ENCODE results near the gene ATG13. TPM values are rescaled to one million over a fixed set of nuclear protein-coding genes. Genes with fewer than 3 reads are reported as not detected.
A peak's percentile ranks its signal among the peaks of the same experiment; 100 is the strongest.

Gene ATG13
- polyA plus RNA-seq, 3 donors = 28.9 to 63.3 (median 36.4) TPM

GRCh38 chr11:46637546-46637945 is 20.2 kb downstream of the ATG13 start:
- 95 to 99% (median 98%) methylated on average over 5 of the region's 5 CpGs for WGBS, 3 donors
- H3K27ac ChIP-seq (ENCODE audit: low read depth, low read length) = no peak overlapping the region

- 83 to 96% (median 88%) methylated on average over 7 of the region's 7 CpGs for WGBS, 3 donors
- no peak overlapping the region for H3K27ac ChIP-seq (ENCODE audit: low read depth, low read length)
Observed at GRCh38 chr11:46639197-46639839, 22.0 kb downstream of the ATG13 start.

- H3K27ac ChIP-seq (ENCODE audit: low read depth, low read length) = no peak overlapping the region
- WGBS, 3 donors = 86 to 93% (median 93%) methylated on average over 6 of the region's 6 CpGs
Observed at GRCh38 chr11:46640036-46640788, 22.9 kb downstream of the ATG13 start.

- WGBS, 3 donors = 80 to 93% (median 89%) methylated on average over 3 of the region's 3 CpGs
Observed at GRCh38 chr11:46641639-46642038, 24.3 kb downstream of the ATG13 start.

GRCh38 chr11:46642627-46643335 is 25.4 kb downstream of the ATG13 start:
- H3K27ac ChIP-seq (ENCODE audit: low read depth, low read length) = no peak overlapping the region
- 74 to 89% (median 84%) methylated on average over 8 of the region's 8 CpGs for WGBS, 3 donors

More at GRCh38 chr11:46641639-46642038, 24.3 kb downstream of the ATG13 start:
- H3K27ac ChIP-seq (ENCODE audit: low read depth, low read length) = no peak overlapping the region

- no peak overlapping the region for H3K27ac ChIP-seq (ENCODE audit: low read depth, low read length)
- 80 to 99% (median 99%) methylated on average over 3 of the region's 3 CpGs for WGBS, 3 donors
Observed at GRCh38 chr11:46643531-46643930, 26.2 kb downstream of the ATG13 start.

GRCh38 chr11:46643986-46644385 is 26.6 kb downstream of the ATG13 start:
- H3K27ac ChIP-seq (ENCODE audit: low read depth, low read length) = no peak overlapping the region

GRCh38 chr11:46649180-46649738 is 31.9 kb downstream of the ATG13 start:
- no peak overlapping the region for H3K27ac ChIP-seq (ENCODE audit: low read depth, low read length)
- WGBS, 3 donors = 53 to 79% (median 56%) methylated on average over 2 of the region's 2 CpGs

- no peak overlapping the region for H3K27ac ChIP-seq (ENCODE audit: low read depth, low read length)
- 78 to 92% (median 85%) methylated on average over 4 of the region's 4 CpGs for WGBS, 3 donors
Observed at GRCh38 chr11:46655631-46656030, 38.3 kb downstream of the ATG13 start.

GRCh38 chr11:46657186-46657585 is 39.8 kb downstream of the ATG13 start:
- 87 to 96% (median 92%) methylated on average over 3 of the region's 3 CpGs for WGBS, 3 donors

GRCh38 chr11:46658259-46658658 is 40.9 kb downstream of the ATG13 start:
- 54 to 88% (median 55%) methylated on average over 4 of the region's 4 CpGs for WGBS, 3 donors
- H3K27ac ChIP-seq (ENCODE audit: low read depth, low read length) = no peak overlapping the region

More at GRCh38 chr11:46657186-46657585, 39.8 kb downstream of the ATG13 start:
- H3K27ac ChIP-seq (ENCODE audit: low read depth, low read length) = no peak overlapping the region

GRCh38 chr11:46659908-46660307 is 42.6 kb downstream of the ATG13 start:
- no peak overlapping the region for H3K27ac ChIP-seq (ENCODE audit: low read depth, low read length)
- 50 to 78% (median 58%) methylated on average over 1 of the region's 1 CpG for WGBS, 3 donors

- H3K27ac ChIP-seq (ENCODE audit: low read depth, low read length) = no peak overlapping the region
Observed at GRCh38 chr11:46661836-46662235, 44.5 kb downstream of the ATG13 start.

GRCh38 chr11:46662366-46662765 is 45.0 kb downstream of the ATG13 start:
- no peak overlapping the region for H3K27ac ChIP-seq (ENCODE audit: low read depth, low read length)

- H3K27ac ChIP-seq (ENCODE audit: low read depth, low read length) = no peak overlapping the region
- 81 to 84% (median 84%) methylated on average over 4 of the region's 4 CpGs for WGBS, 3 donors
Observed at GRCh38 chr11:46663277-46663940, 46.1 kb downstream of the ATG13 start.

GRCh38 chr11:46664612-46665011 is 47.3 kb downstream of the ATG13 start:
- 64 to 76% (median 71%) methylated on average over 6 of the region's 6 CpGs for WGBS, 3 donors
- H3K27ac ChIP-seq (ENCODE audit: low read depth, low read length) = no peak overlapping the region

- 80 to 90% (median 85%) methylated on average over 1 of the region's 1 CpG for WGBS, 3 donors
- H3K27ac ChIP-seq (ENCODE audit: low read depth, low read length) = no peak overlapping the region
Observed at GRCh38 chr11:46665356-46665755, 48.0 kb downstream of the ATG13 start.

- 53 to 65% (median 55%) methylated on average over 5 of the region's 5 CpGs for WGBS, 3 donors
Observed at GRCh38 chr11:46666516-46666915, 49.2 kb downstream of the ATG13 start.

GRCh38 chr11:46667043-46667481 is 49.7 kb downstream of the ATG13 start:
- H3K27ac ChIP-seq (ENCODE audit: low read depth, low read length) = peak overlapping the region; percentile 2
- 50 to 59% (median 54%) methylated on average over 2 of the region's 2 CpGs for WGBS, 3 donors

More at GRCh38 chr11:46666516-46666915, 49.2 kb downstream of the ATG13 start:
- H3K27ac ChIP-seq (ENCODE audit: low read depth, low read length) = no peak overlapping the region
